MCF 10A (cell line): ENCODE measurements around the gene CABP1. TPM values are rescaled to one million over a fixed set of nuclear protein-coding genes. Genes with fewer than 3 reads are reported as not detected.

Experiments
- BruUV-seq: library from RNA; stranded (reverse); fragments of 400-500 nt; replicated peaks from 2 replicates; lab custom pipeline; 2021; lab: Mats Ljungman, UMichigan
- CTCF ChIA-PET: fragments of 300-600 bp; sonication (Branson Sonifier 250); formaldehyde crosslinking; extraction: SDS; loops from one replicate; lab custom pipeline; 2021; ENCODE audit warnings: antibody characterized with exemption, inconsistent platforms; lab: Yijun Ruan, JAX
- POLR2A ChIA-PET: fragments of 300-600, 350-650 bp; sonication (Branson Sonifier 250); formaldehyde crosslinking; extraction: SDS; loops from one replicate; lab custom pipeline; 2020; ENCODE audit warnings: antibody characterized with exemption, inconsistent platforms; lab: Yijun Ruan, JAX
- DNase-seq: peaks from one replicate; pipeline ENCODE4 v3.0.0-alpha.2; 2018; ENCODE audit not compliant: unreplicated experiment
- H3K27ac Mint-ChIP-seq: one replicate; pipeline ENCODE4 v1.8.0; 2022; ENCODE audit warnings: mild to moderate bottlenecking, low read depth, mixed read lengths; ENCODE audit not compliant: unreplicated experiment
- H3K27me3 Mint-ChIP-seq: one replicate; pipeline ENCODE4 v1.8.0; 2022; ENCODE audit warnings: mixed read lengths; ENCODE audit not compliant: insufficient read depth, unreplicated experiment
- H3K36me3 Mint-ChIP-seq: one replicate; pipeline ENCODE4 v1.8.0; 2022; ENCODE audit warnings: mild to moderate bottlenecking, moderate library complexity, mixed read lengths; ENCODE audit not compliant: insufficient read depth, unreplicated experiment
- H3K4me1 Mint-ChIP-seq: one replicate; pipeline ENCODE4 v1.8.0; 2022; ENCODE audit warnings: mixed read lengths; ENCODE audit not compliant: insufficient read depth, unreplicated experiment
- H3K4me3 Mint-ChIP-seq: one replicate; pipeline ENCODE4 v1.8.0; 2022; ENCODE audit warnings: mild to moderate bottlenecking, moderate library complexity, mixed read lengths; ENCODE audit not compliant: unreplicated experiment
- H3K9me3 Mint-ChIP-seq: one replicate; pipeline ENCODE4 v1.8.0; 2022; ENCODE audit warnings: mixed read lengths; ENCODE audit not compliant: unreplicated experiment
- intact Hi-C: fragments of 100-400 bp; cut with micrococcal nuclease; formaldehyde crosslinking; loops from 2 replicates; pipeline ENCODE4 v1.14.1; 2022
- total RNA-seq: library from RNA; stranded (reverse); gene quantifications from 2 replicates; pipeline ENCODE4 v1.2.3, GENCODE V29; 2022
- TF ChIP-seq, protein P1 (sequence below): fragments of 200-600 bp; IDR thresholded peaks from one replicate; pipeline ENCODE4 v1.8.0; 2022; ENCODE audit warnings: antibody characterized with exemption, mild to moderate bottlenecking; ENCODE audit not compliant: unreplicated experiment

The CABP1 gene
- total RNA-seq, 1 experiment from 2014 or later = not detected

DNA sequence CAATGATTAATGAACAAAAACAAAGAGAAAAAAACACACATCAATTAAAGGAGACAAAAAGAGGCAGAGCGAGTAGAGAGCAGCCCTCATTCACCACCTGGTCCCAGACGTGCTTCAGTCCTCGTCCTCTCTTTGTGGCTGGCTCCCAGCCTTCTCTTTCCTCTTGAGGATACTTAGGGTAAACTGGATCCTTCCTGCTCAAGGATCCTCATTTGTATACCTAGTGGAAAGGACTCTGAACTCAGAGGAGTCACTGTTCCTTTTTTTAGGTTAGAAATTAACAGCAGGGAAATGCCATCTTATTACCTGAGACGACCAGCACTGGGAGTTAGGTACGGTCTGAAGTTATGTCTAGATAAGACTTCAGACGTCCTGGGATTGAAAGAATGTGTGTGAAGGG, 56.2 kb downstream of the CABP1 start:
- H3K4me3 Mint-ChIP-seq = no peak overlapping the region
- intact Hi-C loops = no loop called here
- peaks cover 78% of the 10 kb centered on the region for H3K36me3 Mint-ChIP-seq
- H3K9me3 Mint-ChIP-seq = no peaks in the 10 kb centered on the region
- POLR2A ChIA-PET = interaction anchor here (2.3 kb wide), 1 partner anchor 10 kb away, joined by 12 read pairs; the partner anchor contains the start of gene MLEC
- BruUV-seq = no TSS peak
- H3K27me3 Mint-ChIP-seq = no peaks in the 10 kb centered on the region
- H3K27ac Mint-ChIP-seq = no peak overlapping the region
- no peak for DNase-seq
- CTCF ChIA-PET = interaction anchor here (2.1 kb wide), 1 partner anchor 48 kb away, joined by 7 read pairs; no protein-coding TSS in a partner anchor
- H3K4me1 Mint-ChIP-seq = peaks cover 9% of the 10 kb centered on the region
- TF ChIP-seq, protein P1, sequence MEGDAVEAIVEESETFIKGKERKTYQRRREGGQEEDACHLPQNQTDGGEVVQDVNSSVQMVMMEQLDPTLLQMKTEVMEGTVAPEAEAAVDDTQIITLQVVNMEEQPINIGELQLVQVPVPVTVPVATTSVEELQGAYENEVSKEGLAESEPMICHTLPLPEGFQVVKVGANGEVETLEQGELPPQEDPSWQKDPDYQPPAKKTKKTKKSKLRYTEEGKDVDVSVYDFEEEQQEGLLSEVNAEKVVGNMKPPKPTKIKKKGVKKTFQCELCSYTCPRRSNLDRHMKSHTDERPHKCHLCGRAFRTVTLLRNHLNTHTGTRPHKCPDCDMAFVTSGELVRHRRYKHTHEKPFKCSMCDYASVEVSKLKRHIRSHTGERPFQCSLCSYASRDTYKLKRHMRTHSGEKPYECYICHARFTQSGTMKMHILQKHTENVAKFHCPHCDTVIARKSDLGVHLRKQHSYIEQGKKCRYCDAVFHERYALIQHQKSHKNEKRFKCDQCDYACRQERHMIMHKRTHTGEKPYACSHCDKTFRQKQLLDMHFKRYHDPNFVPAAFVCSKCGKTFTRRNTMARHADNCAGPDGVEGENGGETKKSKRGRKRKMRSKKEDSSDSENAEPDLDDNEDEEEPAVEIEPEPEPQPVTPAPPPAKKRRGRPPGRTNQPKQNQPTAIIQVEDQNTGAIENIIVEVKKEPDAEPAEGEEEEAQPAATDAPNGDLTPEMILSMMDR = no peak

DNA sequence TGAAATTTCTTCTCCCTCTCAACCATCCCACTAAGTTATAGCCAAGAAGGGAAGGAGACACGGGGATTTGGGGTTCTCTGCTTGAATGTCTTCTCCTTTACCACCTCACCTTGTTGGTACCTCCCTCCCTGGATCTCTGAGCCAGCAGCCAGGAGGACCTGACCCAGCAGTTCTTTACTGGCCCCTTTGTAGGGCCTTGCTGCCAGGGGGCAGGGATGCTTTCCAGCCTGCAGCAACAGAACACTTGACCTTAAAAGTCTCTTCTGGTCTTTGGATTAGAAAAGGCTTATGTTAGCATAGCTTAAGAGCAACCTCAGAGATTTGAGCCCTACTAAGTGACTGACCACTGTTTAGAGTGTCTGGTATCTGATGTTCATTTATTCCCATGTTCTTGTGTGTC, 56.9 kb downstream of the CABP1 start:
- BruUV-seq = no TSS peak
- TF ChIP-seq, protein P1 = no peak
- Mint-ChIP-seq H3K36me3 (peaks cover 77% of the 10 kb centered on the region), H3K4me3 (no peak overlapping the region), H3K27ac (no peak overlapping the region), H3K27me3 (no peaks in the 10 kb centered on the region), H3K4me1 (peaks cover 5% of the 10 kb centered on the region), H3K9me3 (no peaks in the 10 kb centered on the region)
- CTCF ChIA-PET = interaction anchor here (0.8 to 2.1 kb wide), 4 partner anchors 8 to 274 kb away, joined by 3 to 7 read pairs (median 4); no protein-coding TSS in a partner anchor
- POLR2A ChIA-PET = interaction anchor here (0.6 to 2.3 kb wide), 2 partner anchors 9 to 10 kb away, joined by 3 to 12 read pairs; partner anchors contain the start of gene MLEC
- intact Hi-C loops = no loop called here
- DNase-seq = no peak

DNA sequence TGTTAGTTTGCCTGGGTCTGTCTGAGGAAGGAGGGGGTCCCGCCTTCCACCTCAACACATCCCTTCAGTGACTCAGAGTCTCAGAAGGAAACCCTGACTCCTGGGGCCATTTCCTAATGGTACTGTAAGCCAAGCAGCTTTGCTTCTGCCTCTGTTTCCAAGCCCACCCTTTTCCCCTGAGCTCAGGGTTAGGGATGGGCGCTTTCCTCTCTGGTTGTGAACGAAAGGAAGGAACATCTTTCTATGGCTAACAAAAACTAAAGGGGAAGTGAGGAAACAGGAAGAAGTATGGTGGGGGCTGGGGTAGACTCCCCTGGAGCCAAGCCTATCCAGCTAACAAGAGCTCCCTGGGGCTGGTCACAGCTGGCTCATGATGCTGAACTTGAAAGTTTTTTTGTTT, 58.2 kb downstream of the CABP1 start:
- ChIA-PET POLR2A (interaction anchor here (2.3 kb wide), 1 partner anchor 12 kb away, joined by 12 read pairs; the partner anchor contains the start of gene MLEC), CTCF (interaction anchor here (0.5 to 2.1 kb wide), 5 partner anchors 8 to 104 kb away, joined by 3 to 7 read pairs (median 4); no protein-coding TSS in a partner anchor)
- TF ChIP-seq, protein P1 = no peak
- intact Hi-C loops = no loop called here
- Mint-ChIP-seq H3K9me3 (no peaks in the 10 kb centered on the region), H3K27me3 (no peaks in the 10 kb centered on the region), H3K4me1 (no peaks in the 10 kb centered on the region), H3K27ac (no peak overlapping the region), H3K4me3 (no peak overlapping the region), H3K36me3 (peaks cover 70% of the 10 kb centered on the region)
- BruUV-seq = no TSS peak
- no peak for DNase-seq

GRCh38 chr12:120699553-120699952, 59.1 kb downstream of the CABP1 start:
- H3K27ac Mint-ChIP-seq = no peak overlapping the region
- TF ChIP-seq, protein P1 = no peak
- ChIA-PET CTCF (no interaction called here), POLR2A (interaction anchor here (1.2 to 1.3 kb wide), 2 partner anchors 12 to 53 kb away, joined by 3 read pairs; no protein-coding TSS in a partner anchor)
- no peak overlapping the region for H3K4me3 Mint-ChIP-seq
- no peaks in the 10 kb centered on the region for H3K27me3 Mint-ChIP-seq
- no peak for DNase-seq
- intact Hi-C loops = no loop called here
- H3K9me3 Mint-ChIP-seq = no peaks in the 10 kb centered on the region
- BruUV-seq = no TSS peak
- H3K4me1 Mint-ChIP-seq = no peaks in the 10 kb centered on the region
- peaks cover 61% of the 10 kb centered on the region for H3K36me3 Mint-ChIP-seq
